GM18951 (cell line): ENCODE measurements around the gene GCC2.

Experiments used
- POLR2A ChIP-seq: IDR thresholded peaks from 4 replicates; pipeline ENCODE4 v1.6.1; 2011; ENCODE audit warnings: mild to moderate bottlenecking; ENCODE audit not compliant: insufficient read length, insufficient read depth; ENCODE audit errors: extremely low read depth
- in situ Hi-C: fragments of 300-500 bp; cut with MboI; formaldehyde crosslinking; loops from one replicate; pipeline ENCODE4 v1.12.0; 2022; ENCODE audit warnings: low sequenced_read_pairs, mixed read lengths, inconsistent platforms; ENCODE audit not compliant: unreplicated experiment

The GCC2 gene, protein sequence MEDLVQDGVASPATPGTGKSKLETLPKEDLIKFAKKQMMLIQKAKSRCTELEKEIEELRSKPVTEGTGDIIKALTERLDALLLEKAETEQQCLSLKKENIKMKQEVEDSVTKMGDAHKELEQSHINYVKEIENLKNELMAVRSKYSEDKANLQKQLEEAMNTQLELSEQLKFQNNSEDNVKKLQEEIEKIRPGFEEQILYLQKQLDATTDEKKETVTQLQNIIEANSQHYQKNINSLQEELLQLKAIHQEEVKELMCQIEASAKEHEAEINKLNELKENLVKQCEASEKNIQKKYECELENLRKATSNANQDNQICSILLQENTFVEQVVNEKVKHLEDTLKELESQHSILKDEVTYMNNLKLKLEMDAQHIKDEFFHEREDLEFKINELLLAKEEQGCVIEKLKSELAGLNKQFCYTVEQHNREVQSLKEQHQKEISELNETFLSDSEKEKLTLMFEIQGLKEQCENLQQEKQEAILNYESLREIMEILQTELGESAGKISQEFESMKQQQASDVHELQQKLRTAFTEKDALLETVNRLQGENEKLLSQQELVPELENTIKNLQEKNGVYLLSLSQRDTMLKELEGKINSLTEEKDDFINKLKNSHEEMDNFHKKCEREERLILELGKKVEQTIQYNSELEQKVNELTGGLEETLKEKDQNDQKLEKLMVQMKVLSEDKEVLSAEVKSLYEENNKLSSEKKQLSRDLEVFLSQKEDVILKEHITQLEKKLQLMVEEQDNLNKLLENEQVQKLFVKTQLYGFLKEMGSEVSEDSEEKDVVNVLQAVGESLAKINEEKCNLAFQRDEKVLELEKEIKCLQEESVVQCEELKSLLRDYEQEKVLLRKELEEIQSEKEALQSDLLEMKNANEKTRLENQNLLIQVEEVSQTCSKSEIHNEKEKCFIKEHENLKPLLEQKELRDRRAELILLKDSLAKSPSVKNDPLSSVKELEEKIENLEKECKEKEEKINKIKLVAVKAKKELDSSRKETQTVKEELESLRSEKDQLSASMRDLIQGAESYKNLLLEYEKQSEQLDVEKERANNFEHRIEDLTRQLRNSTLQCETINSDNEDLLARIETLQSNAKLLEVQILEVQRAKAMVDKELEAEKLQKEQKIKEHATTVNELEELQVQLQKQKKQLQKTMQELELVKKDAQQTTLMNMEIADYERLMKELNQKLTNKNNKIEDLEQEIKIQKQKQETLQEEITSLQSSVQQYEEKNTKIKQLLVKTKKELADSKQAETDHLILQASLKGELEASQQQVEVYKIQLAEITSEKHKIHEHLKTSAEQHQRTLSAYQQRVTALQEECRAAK (N-terminal part only)

DNA sequence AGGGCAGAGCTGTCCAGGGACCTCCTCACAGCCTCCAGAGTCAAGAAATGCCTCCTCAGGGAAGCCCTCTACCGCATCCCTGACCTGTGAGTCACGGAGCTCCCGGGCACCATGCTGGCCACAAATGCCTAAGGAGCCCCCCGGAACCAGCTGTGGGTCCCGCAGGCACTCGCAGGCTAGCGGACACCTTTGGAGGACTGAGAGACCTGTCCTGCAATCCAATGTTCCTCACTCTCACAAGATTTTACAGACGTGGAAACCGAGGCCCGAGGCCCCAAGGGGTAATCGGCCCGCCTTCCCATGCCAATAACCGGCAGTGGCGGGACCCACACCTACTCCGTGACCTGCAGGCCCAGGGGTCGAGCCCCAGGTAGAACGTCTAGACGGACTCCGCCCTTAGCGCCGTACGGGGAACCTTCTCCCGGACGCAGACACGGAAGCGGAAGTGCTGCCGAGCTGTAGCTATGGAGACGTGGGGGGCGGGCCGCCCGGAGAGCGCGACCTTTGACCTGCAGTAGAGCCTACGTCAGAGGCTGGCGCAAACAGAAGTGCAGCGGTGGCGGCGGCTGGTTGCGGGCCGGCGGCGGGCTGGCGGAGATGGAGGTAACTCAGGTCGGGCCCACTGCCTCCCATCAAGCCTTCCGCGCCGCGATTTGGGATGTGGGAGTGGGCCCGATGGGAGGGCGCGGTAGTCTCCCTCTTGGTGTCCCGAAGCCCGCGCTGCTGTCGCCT lies at the start of gene GCC2:
GCC2 (plus strand) TSS at position 529 of the 732 bp plus-strand sequence; CDS start at position 598, 69 bp downstream.
- peak; percentile 83 for TF ChIP-seq POLR2A

DNA sequence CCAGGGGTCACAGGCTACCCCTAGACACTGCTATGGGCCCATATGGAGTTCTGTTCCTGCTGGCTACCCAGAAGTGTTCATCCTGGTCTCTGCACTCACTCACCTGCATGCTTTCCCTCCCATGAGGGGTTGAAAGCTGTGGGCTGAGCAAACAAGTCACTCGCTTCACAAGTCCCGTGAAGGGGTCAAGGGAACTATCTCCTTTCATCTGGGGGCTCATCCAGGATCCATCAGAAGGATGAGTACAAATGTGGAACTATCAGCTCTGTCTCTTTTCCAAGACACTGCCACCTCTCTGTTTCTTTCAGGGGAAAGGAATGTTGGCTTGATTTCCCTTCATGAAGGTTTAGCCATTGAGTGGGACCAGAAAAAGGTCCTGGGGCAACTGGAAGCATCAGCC lies 49.5 kb upstream of the GCC2 start:
- in situ Hi-C loops = no loop called here
- no peak for TF ChIP-seq POLR2A

More for the DNA sequence above, at the start of gene GCC2:
- in situ Hi-C loops = no loop called here

DNA sequence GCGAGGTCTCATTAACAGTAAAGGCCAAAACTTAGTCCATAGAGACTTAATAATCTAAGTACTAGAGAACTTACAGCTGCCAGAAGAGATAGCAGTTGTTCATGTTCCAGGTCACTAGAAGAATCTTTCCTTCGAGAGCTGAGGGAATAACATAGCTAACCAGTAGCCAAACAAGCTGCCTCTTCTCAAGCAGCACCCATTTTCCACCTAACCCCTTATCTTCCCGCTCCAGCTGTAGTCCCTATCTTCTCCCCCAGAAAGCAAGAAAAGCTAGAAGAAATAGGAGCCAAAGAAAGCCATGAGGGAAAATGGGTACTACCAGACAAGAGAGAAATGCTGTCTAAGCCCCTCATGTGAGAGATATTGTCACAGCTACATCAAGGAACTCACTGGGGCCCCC lies 47.2 kb upstream of the GCC2 start:
- in situ Hi-C loops = no loop called here
- TF ChIP-seq POLR2A = no peak

DNA sequence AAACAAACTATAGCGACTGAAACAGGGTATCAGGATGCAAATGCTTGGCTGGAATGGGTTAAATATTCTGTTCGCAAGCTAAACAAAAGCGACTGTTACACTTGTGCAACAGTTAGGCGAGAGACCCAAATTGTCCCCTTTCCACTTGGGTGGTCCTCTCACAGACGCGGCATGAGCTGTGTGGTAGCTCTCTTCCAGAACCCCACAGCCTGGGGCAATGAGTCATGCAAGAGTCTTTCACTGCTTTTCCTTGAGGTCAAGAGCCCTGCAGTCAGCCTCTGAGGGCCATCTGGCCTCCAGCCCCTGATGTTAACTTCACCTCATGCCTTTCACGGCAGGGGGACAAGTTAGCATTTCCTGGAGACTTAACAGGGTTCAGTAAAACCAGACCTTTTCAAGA lies 45.5 kb upstream of the GCC2 start:
- TF ChIP-seq POLR2A = no peak
- in situ Hi-C loops = no loop called here

DNA sequence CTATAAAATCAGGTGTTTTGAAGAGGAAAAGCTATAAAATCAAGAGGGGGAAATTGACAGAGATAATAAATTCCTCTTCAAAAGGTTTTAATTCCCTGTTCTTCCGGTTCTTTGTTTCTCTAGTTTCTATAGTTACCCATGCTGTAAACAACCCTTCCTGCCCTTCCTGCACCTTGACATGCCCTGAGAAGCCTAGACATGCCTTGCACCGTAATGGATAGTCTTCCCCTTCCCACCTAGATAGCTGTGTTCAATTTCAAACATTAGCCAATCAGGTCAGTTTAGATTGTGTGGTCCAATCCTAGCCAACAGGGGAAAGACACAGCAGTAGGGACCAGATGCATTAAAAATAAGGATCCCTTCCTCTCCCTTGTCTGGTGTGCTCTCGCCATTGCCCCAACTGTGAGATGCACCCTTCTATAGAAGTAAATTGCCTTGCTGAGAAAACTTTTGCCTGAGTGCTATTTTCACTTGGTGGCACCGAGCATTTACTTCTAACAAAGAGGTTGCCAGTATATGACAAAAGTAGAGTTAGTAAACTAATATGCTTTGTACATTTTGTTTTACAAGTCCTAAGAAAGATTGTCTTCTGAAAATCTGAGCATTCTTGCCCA lies 44.1 kb upstream of the GCC2 start:
- in situ Hi-C loops = no loop called here
- no peak for TF ChIP-seq POLR2A

DNA sequence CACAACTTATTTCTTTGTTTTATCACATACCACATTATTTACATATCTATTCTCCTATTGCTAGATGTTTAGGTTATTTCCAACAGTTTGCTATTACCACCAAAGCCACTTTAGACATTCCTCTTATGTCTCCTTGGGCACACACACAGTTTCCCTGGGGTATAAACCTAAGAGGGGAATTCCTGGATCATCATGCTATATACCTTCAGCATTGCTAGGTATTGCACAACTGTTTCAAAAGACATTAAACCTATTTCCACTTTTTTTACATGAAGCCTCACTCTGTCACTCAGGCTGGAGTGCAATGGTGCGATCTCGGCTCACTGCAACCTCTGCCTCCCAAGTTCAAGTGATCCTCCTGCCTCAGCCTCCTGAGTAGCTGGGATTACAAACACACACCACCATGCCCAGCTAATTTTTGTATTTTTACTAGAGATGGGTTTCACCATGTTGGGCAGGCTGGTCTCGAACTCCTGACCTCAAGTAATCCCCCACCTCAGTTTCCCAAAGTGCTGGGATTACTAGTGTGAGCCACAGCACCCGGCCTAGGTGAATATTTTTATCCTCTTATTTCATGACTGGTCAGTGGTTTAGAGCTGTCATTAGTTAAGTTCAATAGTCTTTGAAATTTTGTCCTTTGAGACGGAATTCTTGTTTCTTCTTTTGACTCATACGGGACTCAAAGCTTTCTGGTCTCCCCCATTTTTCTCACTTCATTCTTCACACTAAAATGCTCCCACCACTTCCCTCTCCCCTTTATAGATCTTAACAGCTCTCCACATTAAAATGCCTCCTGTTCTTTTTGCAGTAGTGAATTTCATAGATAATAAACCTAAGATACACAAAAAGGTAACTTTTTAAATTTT lies 40.9 kb upstream of the GCC2 start:
- no peak for TF ChIP-seq POLR2A
- in situ Hi-C loops = no loop called here

DNA sequence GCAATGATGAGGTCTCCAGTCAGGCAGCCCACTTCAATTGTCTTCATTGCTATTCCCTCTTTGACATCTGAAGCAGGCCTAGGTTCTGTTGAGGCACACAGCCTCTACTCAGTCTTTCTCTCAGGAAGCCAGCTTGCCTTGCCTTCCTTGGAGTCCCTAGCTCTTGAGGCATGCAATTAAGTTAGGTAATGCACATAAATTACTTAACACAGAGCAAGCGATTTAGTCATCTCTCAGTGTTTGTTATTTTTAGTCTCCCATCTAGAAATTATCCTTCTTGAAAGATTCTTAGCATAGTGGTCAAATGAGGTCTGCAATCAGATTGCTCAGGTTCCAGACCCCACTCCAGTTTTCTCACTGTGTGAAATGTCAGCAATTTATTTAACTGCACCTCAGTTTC lies 39.2 kb upstream of the GCC2 start:
- TF ChIP-seq POLR2A = no peak
- in situ Hi-C loops = no loop called here

DNA sequence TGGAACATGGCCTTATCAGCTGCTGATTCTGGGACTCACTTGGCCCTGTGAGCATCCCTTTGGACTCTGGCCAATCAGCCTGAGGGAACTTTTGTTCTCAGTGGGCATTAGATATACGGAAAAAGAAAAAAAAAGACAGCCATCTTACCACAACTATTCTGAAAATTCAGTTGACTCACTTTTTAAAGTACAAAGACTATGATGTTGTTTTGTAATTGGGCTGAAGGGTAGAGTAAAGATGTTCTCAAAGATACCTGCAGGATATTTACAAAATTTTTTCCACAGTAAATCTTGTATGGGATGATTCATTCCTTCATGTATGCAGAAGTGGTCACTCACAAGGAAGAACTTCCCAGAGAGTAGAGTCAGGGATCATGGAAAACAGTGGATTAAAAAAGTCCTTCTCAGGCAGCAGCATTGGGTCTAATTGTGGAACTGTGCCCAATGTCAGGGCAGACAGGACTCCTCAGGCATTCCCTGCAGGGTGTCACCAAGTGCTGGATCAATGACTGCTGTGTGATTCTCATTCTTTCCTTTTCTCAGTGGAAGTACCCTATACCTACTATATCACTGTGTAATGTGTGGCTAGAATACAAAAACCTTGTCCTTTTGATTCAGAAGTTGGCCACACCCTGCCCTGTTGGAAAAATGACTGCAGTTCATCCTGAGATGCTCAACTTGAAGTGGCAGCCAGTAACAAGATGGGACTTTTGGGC lies 35.9 kb upstream of the GCC2 start:
- in situ Hi-C loops = no loop called here
- no peak for TF ChIP-seq POLR2A

DNA sequence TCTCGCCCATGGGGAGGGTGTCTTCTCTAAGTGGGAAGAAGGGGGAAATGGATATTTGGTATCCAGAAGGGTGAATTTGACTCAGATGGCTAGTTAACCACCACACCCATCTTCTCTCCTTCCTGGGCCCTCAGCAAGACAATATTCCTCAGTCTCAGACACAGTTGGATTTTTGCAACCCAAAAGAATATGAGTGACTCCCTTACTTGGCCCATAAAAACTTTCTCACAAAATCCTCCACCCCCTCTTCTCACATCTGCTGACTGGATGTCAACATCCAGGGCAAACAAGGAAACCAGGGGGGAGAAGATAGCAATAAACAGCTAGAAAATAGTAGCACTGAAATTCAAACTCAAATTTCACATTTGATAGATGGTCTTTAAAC lies 35.3 kb upstream of the GCC2 start:
- no peak for TF ChIP-seq POLR2A
- in situ Hi-C loops = no loop called here

DNA sequence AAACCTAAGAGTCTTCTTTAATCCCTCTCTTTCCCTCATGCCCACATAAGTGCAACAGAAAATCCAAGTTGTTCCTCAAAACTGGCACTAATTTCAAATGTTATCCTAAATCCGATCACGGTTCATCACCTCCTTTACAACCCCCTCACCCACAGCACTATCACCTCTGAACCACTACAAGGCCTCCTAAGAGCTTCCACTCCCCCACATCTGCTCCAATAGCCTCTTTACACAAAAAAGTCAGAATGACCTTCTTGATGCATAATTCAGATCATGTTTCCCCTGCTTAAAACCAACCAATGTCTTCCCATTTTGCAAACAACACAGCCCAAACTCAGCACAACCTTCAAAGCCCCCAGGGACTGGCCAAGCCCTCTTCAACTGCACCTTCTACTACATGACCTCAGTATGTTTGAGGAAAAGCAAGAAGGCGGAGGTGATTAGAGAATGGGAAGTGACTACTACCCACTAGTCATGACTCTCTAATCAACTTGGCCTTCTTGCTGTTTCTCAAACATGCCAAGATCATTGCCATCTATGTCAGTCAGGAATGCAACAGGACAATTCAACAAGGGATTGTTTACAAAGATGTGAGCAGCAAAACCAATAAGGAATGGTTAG lies 34.6 kb upstream of the GCC2 start:
- no peak for TF ChIP-seq POLR2A
- in situ Hi-C loops = no loop called here
